Stromal cell of bone marrow (primary cell): ENCODE measurements around the gene TEAD1.

Source experiments
- DNase-seq: peaks from one replicate; pipeline ENCODE4 v3.0.0-alpha.2; 2012; ENCODE audit warnings: low read depth

TEAD1 gene

GRCh38 chr11:12707500-12707880 is 33.3 kb downstream of the TEAD1 start:
- DNase-seq: no peak

GRCh38 chr11:12711496-12711895 is 37.3 kb downstream of the TEAD1 start:
- DNase-seq: no peak

- no peak for DNase-seq
These were observed 37.9 kb downstream of the TEAD1 start for GRCh38 chr11:12712132-12712531.

GRCh38 chr11:12715131-12715530 is 40.9 kb downstream of the TEAD1 start:
- no peak for DNase-seq

- no peak for DNase-seq
These were observed 41.7 kb downstream of the TEAD1 start for GRCh38 chr11:12715941-12716340.

- DNase-seq: no peak
These were observed 42.6 kb downstream of the TEAD1 start for GRCh38 chr11:12716816-12717215.

GRCh38 chr11:12717851-12718291 is 43.6 kb downstream of the TEAD1 start:
- no peak for DNase-seq

GRCh38 chr11:12719221-12719620 is 45.0 kb downstream of the TEAD1 start:
- no peak for DNase-seq

- DNase-seq: no peak
These were observed 47.8 kb downstream of the TEAD1 start for GRCh38 chr11:12721816-12722604.

GRCh38 chr11:12723421-12724300 is 49.4 kb downstream of the TEAD1 start:
- DNase-seq: no peak

- DNase-seq: peak; percentile 45
These were observed 50.3 kb downstream of the TEAD1 start for GRCh38 chr11:12724301-12725054.

GRCh38 chr11:12725055-12725862 is 51.0 kb downstream of the TEAD1 start:
- no peak for DNase-seq

GRCh38 chr11:12725863-12726682 is 51.9 kb downstream of the TEAD1 start:
- no peak for DNase-seq

GRCh38 chr11:12727563-12728211 is 53.5 kb downstream of the TEAD1 start:
- no peak for DNase-seq

GRCh38 chr11:12728417-12728816 is 54.2 kb downstream of the TEAD1 start:
- no peak for DNase-seq

- no peak for DNase-seq
These were observed 55.7 kb downstream of the TEAD1 start for GRCh38 chr11:12729941-12730340.

GRCh38 chr11:12731841-12732336 is 57.7 kb downstream of the TEAD1 start:
- DNase-seq: no peak

- no peak for DNase-seq
These were observed 58.9 kb downstream of the TEAD1 start for GRCh38 chr11:12733091-12733490.

GRCh38 chr11:12734625-12735024 is 60.4 kb downstream of the TEAD1 start:
- no peak for DNase-seq

GRCh38 chr11:12735262-12735661 is 61.0 kb downstream of the TEAD1 start:
- DNase-seq: no peak
